GM18520 (cell line): ENCODE measurements around the gene YJEFN3.

ENCODE experiments used
- ATAC-seq: cut with Tn5 transposase; IDR thresholded peaks from one replicate; pipeline ENCODE4 v1.9.1; 2021; ENCODE audit not compliant: unreplicated experiment

YJEFN3 gene

DNA sequence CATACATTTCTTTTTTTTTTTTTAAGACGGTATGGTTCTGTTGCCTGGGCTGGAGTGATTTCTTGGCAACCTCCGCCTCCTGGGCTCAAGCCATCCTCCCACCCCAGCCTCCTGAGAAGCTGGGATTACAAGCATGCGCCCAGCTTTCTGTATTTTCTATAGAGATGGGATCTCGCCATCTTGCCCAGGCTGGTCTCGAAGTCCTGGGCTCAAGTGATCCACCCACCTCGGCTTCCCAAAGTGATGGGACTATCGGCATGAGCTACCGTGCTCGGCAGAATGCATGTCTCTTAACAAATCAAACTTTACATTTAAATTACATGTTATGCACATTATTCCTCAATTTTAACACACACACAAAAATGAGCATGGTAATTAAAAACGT, 11.5 kb upstream of the YJEFN3 start:
- no peak for ATAC-seq

DNA sequence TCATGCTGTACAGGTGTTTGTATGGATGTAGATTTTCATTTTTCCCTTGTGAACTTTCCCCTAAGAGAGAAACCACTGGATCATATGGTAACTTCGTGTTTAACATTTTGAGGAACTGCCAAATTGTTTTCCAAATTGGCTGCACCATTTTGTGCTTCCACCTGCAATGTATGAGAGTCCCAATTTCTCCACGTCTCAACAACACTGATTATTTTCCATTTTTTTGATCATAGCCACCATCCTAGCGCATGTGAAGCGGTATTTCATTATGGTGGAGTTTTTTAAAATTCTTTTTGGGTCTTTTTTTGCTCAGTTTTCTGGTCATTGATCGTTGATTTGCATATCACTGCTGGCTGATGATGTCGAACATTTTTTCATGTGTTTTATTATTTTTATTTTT, 7.7 kb upstream of the YJEFN3 start:
- ATAC-seq: no peak

DNA sequence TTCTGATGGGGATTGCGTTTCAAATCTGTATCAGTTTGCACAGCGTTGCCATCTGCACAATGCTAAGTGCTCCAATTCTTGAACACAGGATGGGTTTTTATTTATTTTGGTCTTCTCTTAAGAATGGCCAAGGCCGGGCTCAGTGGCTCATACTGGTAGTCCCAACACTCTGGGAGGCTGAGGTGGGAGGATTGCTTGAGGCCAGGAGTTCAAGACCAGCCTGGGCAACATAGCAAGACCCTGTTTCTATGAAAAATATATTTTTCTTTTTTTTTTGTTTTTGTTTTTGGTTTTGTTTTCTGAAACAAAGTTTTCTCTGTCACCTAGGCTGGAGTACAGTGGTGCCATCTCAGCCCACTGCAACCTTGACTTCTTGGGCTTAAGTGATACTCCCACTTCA, 5.5 kb upstream of the YJEFN3 start:
- no peak for ATAC-seq

DNA sequence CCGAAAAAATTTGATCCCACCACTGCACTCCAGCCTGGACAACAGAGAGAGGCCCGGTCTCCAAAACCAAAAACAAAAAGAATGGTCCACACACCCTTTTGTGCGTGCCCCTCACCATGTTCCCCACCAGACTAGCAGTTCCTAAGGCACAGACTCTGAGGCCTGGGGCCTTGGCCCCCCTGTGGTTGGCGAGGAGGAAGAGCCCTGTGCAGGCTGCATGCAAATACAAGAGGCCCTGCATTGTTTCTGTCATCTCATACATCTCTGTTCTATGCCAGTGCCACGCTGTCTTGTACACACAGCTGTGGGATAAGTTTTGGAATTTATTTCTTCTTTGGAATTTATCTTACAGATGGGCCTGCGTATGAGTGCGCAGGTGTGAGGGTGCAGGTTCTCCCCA, 4.7 kb upstream of the YJEFN3 start:
- ATAC-seq: no peak

DNA sequence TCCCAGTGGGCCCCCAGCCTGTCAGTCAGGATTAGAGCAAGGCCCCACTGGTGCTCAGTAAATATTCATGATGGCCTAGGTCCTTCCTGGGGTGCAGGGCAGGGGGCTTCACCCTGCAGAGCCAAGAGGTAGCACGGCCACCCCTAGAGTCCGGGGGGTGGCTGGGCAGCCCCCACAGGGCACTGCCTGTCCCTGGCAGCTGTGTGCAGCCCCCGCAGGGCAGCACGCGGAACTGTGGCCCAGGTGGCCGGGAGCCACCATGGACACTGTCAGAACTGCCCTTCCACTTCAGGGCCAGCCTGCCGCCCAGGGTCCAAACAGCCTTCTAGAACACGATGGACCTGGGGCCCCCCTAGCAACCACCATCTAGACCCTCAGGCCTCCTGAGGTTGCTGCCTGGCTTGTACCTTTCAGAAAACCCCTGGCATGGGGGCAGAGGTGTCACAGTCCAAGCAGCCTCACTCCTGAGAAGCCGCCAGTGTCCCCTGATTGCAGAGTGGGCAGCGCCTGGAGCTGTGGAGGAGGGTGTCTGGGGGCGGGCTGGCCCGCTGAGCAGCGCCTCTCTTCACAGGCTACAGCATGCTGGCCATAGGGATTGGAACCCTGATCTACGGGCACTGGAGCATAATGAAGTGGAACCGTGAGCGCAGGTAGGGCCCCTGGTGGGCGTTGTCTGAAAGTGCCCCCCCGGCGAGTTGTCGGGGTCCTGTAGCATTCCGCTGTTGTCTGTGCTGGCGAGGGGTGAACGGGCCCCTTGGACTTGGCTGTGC, 2.9 kb upstream of the YJEFN3 start:
- no peak for ATAC-seq

DNA sequence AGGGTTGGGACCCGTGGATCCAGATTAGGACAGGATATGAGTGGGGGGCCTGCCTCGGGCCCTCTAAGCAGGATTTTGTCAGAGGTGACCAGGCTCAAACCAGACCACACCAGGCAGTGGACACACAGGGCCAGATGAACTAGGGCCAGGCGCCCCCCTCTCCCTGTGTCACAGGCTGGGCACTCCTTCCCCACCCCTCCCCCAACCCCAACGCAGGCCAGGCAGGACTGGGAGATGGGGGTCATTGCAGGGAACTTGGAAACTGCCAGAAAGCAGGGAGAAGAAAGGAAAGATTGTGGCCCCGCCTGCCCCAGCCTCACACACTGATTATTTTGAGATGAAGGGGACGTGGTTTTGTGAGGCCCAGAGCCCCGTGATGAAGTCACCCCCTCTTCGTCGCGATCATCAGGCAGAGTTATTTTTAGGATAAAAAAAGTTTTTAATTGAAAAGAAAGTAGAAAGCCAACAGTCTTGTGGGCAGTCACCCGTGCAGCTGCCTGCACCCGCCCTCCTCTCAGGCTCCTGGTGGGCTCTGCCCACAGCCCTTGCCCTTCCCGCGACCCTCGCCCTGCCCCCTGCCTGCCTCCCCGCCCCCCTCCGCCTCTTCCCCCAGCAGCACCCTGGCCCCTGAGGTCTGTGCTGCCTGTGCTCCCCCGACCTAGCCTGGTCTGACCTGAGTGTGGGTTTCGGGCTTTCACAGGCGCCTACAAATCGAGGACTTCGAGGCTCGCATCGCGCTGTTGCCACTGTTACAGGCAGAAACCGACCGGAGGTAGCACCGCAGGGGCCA, 1.9 kb upstream of the YJEFN3 start:
- no peak for ATAC-seq

DNA sequence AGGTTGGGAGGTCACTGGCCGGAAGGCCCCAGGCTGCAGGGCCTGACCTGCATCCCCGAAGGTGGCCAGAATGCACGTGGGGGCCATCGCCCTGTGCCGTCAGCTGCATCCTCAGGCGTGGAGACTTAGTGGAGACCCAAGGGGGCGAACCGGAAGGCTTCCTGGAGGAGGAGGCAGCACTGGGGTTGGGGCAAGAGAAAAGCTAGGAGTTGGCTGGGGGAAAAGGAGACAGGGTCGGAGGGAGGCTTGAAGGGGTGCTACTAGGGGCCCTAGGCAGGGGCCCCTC, 1.4 kb upstream of the YJEFN3 start:
- ATAC-seq: no peak

GRCh38 chr19:19527674-19528625, 761 bp upstream of the YJEFN3 start:
- no peak for ATAC-seq

GRCh38 chr19:19529783-19530422, 1.2 kb downstream of the YJEFN3 start:
- ATAC-seq: no peak

DNA sequence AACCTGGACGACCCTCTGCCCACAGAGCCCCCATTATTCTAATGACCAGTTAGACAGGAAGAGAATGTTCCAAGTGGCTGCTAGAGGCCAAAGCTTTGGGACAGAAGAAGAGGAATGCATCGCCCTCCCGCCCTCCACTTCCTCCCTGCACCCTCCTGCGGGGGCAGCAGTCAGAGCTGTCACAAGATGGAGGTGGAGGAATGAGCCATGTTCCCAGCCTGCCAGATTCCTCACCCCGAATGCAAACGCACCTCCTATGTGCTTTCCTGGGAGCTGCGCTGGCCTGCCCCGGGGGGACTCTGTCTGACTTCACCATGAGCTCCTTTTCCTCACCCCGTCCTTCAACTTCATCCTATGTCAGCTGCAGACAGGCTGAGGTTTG, 1.7 kb downstream of the YJEFN3 start:
- no peak for ATAC-seq

DNA sequence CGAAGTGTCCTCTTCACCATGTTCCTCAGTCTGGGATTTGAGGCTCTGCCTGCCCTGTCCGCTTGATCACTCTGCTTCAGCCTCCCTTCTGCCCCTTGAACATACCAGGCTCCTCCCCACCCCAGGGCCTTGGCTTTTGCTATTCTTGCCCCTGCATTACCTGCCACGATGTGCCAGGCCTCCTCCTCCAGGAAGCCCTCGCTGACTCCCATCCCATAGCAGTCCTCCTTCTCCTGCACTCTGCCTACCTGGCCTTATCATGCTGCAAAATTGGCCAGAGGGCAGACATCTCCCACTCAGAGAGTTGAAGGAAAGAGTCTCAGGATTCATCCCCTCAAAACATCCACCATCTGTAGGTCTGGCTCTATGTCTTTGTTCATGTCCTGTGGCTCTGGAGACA, 2.2 kb downstream of the YJEFN3 start:
- ATAC-seq: no peak

- no peak for ATAC-seq
Observed at GRCh38 chr19:19531951-19532805, 3.5 kb downstream of the YJEFN3 start.

DNA sequence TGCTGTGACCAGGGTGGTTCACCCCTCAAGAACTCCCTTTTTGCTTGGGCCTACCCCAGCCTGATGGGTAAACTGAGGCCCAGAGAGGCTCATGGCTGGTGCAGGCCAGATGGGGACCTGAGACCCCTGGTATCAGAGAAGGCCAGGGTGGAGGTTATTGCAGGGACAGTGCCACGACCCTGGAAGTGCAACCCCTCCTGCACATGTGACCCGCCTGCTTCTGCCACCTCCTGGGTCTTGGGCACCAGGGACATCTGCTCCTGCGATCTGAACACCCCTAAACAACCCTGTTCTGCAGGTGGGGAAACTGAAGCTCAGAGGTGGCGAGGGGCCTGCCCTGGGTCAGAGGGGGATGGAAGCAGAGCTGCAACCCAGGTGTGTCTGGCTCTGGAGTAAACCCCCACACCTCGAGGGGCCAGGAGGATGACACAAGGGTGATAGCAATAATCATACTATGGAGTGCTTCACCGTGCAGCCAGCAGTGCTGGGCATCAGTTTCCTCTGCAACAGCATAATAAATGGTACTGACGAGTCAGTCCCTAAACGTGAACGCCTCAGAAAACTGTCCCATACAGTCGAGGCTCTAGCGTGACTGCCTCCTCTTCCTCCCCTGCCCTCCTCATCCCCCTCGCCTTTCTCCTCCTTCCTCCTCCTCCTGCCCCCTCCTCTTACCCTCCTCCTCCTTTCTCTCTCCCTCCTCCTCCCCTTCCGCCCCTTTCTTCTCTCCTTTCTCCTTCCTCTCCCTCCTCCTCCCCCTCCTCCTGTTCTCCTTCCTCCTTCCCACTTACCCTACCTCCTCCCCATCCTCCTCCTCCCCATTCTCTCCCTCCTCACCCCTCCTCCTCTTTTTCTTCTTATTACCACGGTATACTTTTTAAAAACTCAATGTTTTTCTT, 4.3 kb downstream of the YJEFN3 start:
- ATAC-seq: no peak

GRCh38 chr19:19533841-19534240, 5.1 kb downstream of the YJEFN3 start:
- ATAC-seq: no peak

DNA sequence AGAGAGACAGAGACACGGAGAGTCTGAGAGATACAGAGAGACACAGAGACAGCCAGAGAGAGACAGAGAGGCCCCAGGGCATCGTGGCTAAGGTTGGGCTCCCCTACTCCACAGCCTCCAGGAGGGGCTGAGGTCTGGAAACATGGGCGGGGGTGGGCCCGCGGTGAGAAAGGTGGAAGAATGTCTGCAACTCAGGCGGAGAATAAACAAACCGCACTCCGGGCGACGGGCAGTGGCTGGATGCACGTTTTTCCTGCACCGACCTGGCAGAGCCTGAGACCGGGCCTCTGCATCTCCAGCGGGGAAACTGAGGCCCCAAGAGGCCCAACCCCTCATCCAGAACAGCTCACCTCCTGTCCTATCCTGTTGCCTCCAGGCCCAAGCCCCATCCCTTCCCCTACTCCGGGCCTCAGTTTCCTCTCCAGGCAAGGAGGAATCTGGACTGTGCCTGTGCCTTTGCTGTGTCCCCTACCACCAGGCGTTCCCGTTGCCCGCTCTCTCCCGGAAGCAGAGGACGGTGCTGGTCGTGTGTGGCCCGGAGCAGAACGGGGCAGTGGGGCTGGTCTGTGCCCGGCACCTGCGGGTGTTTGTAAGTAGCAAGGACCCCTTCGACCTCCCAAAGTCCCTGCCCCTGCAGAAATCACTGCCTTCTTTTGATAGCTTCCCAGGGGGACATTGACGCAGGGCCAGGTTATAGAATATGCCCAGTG, 6.0 kb downstream of the YJEFN3 start:
- ATAC-seq: no peak

GRCh38 chr19:19535311-19536191, 6.8 kb downstream of the YJEFN3 start:
- no peak for ATAC-seq
